ENCODE results near the gene UBAP1.

The UBAP1 gene

DNA sequence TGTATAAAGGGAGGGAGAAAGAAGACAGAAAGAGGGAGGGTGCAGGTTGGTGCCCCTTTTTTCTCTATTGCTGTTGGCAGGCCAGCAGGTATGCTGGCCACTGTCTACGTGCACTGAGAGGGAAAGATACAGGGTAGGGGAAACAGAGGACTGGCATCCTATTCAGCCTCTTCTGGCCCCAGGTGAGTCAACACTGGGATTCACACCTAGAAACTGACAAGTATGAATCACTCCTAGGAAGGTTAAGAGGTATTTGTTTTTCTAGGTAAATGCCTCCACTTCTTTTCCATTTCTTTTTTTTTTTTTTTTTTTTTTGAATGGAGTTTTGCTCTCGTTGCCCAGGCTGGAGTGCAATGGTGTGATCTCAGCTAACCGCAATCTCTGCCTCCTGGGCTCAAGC is 2.8 kb upstream of the UBAP1 start:
- ChIA-PET POLR2A (no interaction called here), CTCF (no interaction called here)
- DNase-seq (ENCODE audit: low read depth, low spot score), result no peak
- TF ChIP-seq, protein P1, sequence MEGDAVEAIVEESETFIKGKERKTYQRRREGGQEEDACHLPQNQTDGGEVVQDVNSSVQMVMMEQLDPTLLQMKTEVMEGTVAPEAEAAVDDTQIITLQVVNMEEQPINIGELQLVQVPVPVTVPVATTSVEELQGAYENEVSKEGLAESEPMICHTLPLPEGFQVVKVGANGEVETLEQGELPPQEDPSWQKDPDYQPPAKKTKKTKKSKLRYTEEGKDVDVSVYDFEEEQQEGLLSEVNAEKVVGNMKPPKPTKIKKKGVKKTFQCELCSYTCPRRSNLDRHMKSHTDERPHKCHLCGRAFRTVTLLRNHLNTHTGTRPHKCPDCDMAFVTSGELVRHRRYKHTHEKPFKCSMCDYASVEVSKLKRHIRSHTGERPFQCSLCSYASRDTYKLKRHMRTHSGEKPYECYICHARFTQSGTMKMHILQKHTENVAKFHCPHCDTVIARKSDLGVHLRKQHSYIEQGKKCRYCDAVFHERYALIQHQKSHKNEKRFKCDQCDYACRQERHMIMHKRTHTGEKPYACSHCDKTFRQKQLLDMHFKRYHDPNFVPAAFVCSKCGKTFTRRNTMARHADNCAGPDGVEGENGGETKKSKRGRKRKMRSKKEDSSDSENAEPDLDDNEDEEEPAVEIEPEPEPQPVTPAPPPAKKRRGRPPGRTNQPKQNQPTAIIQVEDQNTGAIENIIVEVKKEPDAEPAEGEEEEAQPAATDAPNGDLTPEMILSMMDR (IDR thresholded peaks at IDR 0.05; ENCODE audit: insufficient read depth, low read length, missing control alignments), result no peak
- no peak overlapping the region for H3K4me3 ChIP-seq (ENCODE audit: low read depth, low read length)

DNA sequence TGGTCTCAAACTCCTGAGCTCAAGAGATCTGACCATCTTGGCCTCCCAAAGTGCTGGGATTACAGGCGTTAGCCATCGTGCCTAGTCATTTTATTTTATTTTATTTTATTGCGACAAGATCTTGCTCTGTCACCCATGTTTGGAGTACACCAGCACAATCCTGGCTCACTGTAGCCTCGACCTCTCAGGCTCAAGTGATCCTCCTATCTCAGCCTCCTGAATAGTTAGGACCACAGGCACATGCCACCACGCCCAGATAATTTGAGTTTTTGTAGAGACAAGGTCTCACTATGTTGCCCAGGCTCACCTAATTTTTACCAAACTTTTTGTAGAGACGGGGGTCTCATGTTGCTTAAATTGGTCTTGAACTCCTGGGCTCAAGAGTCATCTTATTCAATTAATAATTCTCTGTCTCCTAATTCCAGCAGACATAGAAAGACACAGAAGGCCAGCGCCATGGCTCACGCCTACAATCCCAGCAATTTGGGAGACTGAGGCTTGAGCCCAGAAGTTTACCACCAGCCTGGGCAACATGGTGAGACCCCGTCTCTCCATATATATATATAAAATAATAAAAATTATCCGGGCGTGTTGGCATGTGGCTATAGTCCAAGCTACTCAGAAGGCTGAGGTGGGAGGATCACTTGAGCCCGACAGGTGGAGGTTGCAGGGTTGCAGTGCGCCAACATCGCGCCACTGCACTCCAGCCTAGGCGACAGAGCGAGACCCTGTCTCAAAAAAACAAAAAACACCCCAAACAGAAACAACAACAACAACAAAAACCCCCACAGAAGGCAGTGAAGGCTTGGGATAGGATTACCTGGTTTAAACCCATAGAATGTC is 1.0 kb upstream of the UBAP1 start:
- H3K4me3 ChIP-seq (ENCODE audit: low read depth, low read length), result peak overlapping the region; percentile 90
- POLR2A ChIA-PET, result interaction anchor here (0.5 to 1.4 kb wide), 6 partner anchors 8 to 80 kb away, joined by 3 to 4 read pairs (median 4); no protein-coding TSS in a partner anchor
- CTCF ChIA-PET, result interaction anchor here (0.9 to 1.6 kb wide), 3 partner anchors 14 to 76 kb away, joined by 3 to 7 read pairs (median 3); no protein-coding TSS in a partner anchor
- DNase-seq (ENCODE audit: low read depth, low spot score), result no peak
- TF ChIP-seq, protein P1 (IDR thresholded peaks at IDR 0.05; ENCODE audit: insufficient read depth, low read length, missing control alignments), result no peak

DNA sequence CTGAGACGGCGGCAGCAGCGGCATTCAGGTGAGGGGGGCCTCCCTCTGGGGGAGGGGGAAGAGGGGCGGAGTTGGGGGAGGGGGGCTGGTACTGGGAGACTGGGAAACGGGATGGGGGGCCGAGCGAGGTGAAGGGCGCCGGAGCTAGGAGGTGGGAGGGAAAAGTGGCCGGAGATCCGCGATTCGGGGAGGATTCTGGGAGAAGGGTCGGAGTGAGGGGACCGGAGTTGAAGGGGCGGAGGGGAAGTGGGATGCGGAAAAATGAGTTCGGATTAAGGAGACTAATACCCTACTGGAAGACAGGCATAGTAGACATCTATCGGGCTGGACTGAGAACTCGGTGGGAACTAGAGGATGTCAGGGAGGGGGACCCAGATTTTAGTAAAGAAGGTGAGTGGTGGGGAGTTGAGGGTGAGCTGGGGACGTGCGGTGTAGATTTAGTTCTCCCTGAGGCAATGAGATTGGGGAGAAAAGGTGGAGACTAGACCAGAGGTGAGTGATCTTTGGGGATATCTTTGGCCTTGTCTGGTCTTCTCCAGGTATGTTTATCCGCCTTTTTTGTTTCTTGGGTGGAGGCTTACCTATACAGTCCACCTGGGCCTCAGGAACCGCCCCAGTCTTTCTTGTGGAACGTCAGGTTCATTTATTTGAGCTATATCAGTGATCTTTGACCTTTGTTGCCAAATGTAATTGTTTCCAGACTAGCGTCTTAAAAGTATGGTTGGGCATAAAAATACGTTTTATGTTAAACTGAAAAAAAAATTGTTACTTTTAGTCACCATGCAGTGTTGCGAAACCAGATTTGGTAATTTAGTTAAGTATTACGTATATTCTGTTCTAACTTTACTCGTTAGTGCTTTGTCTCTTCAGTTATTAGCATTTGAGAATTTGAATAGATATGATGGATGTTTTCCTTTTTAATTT is 632 bp downstream of the UBAP1 start:
- ChIA-PET POLR2A (interaction anchor here (1.0 to 1.4 kb wide), 4 partner anchors 9 to 78 kb away, joined by 4 read pairs; no protein-coding TSS in a partner anchor), CTCF (interaction anchor here (1.2 to 1.6 kb wide), 5 partner anchors 10 to 74 kb away, joined by 3 to 7 read pairs (median 3); no protein-coding TSS in a partner anchor)
- no peak for DNase-seq (ENCODE audit: low read depth, low spot score)
- TF ChIP-seq, protein P1 (IDR thresholded peaks at IDR 0.05; ENCODE audit: insufficient read depth, low read length, missing control alignments), result no peak
- peak overlapping the region; percentile 90 for H3K4me3 ChIP-seq (ENCODE audit: low read depth, low read length)

DNA sequence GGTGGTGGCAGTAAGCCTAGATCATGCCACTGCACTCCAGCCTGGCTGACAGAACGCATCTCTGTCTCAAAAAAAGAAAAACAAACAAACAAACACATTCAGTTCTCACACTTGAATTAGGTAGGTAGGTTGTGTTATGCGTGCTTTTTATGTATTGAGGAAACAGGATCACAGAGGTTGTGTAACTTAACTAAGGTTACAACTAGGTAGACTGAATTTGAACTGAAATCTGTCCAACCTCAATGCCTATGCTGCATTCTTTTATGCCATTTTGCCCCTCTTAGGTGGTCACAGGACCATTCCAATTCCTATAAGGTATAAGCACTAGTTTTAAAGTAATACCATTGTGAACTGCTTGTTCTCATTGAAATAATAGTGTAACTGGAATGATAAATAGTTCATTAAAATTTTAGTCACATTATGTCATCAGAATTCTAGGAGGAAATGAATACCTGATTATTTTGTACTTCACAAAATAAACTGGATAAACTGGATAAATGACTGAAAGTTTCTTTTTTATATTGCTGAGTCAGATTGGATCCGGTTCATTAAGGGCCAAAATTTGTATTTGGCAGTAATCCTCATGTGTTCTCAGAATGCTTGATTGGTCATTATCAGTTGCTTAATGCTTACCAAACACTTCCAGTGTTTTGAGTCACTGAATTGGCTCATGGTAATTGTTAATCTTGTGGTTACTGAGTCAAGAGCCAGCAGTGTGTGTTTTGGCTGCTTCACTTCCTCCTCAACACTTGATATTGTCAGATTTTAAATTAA is 7.1 kb downstream of the UBAP1 start:
- DNase-seq (ENCODE audit: low read depth, low spot score), result peak; percentile 90
- TF ChIP-seq, protein P1 (IDR thresholded peaks at IDR 0.05; ENCODE audit: insufficient read depth, low read length, missing control alignments), result no peak
- no peak overlapping the region for H3K4me3 ChIP-seq (ENCODE audit: low read depth, low read length)
- ChIA-PET POLR2A (interaction anchor here (0.6 kb wide), 2 partner anchors 57 to 164 kb away, joined by 3 to 4 read pairs; no protein-coding TSS in a partner anchor), CTCF (interaction anchor here (1.0 kb wide), 1 partner anchor 68 kb away, joined by 3 read pairs; no protein-coding TSS in a partner anchor)

DNA sequence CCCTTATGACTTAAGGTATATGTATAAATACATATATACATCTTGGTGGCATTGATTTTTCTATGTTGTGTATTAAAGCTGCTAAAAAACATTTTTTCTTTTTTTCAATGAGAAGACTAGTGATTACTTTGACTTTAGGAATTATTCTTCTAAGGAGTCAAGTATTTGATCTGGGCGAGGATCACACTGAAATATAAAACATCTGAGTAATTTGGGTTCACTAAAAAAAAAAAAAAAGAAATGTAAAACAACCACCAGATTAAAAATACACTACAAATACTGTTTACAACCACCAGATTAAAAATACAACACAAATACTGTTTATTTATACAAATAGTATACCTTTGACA is 9.0 kb downstream of the UBAP1 start:
- CTCF ChIA-PET, result interaction anchor here (0.6 to 1.1 kb wide), 3 partner anchors 11 to 404 kb away, joined by 3 read pairs; no protein-coding TSS in a partner anchor
- no peak for DNase-seq (ENCODE audit: low read depth, low spot score)
- TF ChIP-seq, protein P1 (IDR thresholded peaks at IDR 0.05; ENCODE audit: insufficient read depth, low read length, missing control alignments), result no peak
- POLR2A ChIA-PET, result interaction anchor here (0.6 kb wide), 1 partner anchor 144 kb away, joined by 3 read pairs; no protein-coding TSS in a partner anchor
- H3K4me3 ChIP-seq (ENCODE audit: low read depth, low read length), result no peak overlapping the region

Data from AG04449 (cell line).